Karpas-422 (cell line): ENCODE data around the gene GHRL. TPM values are rescaled to one million over a fixed set of nuclear protein-coding genes. Genes with fewer than 3 reads are reported as not detected.
"Not testable (repeated sequence)": the region's sequence is repeated elsewhere in the genome, so short reads cannot be mapped to it uniquely, and the experiment has no call there.

Experiments
- DNase-seq: peaks from one replicate; pipeline ENCODE4 v3.0.0-alpha.2; 2015
- H2AFZ ChIP-seq: fragments of 200-600 bp; sonication (generic); 2 replicates; pipeline ENCODE4 v1.6.1; 2014; ENCODE audit warnings: antibody characterized with exemption, low read length, mixed read lengths
- H3K27ac ChIP-seq: fragments of 200-600 bp; sonication (generic); 2 replicates; pipeline ENCODE4 v1.5.1; 2014; ENCODE audit warnings: mild to moderate bottlenecking, low read length, moderate library complexity
- H3K27me3 ChIP-seq: fragments of 200-600 bp; sonication (generic); 2 replicates; pipeline ENCODE4 v1.6.1; 2014; ENCODE audit warnings: low read length, mixed read lengths
- H3K36me3 ChIP-seq: fragments of 200-600 bp; sonication (generic); 2 replicates; pipeline ENCODE4 v1.6.1; 2014; ENCODE audit warnings: low read length, mixed read lengths; ENCODE audit not compliant: insufficient read depth
- H3K4me1 ChIP-seq: fragments of 200-600 bp; sonication (generic); 2 replicates; pipeline ENCODE4 v1.6.1; 2014; ENCODE audit warnings: mild to moderate bottlenecking, low read length, mixed read lengths
- H3K4me2 ChIP-seq: fragments of 200-600 bp; sonication (generic); 2 replicates; pipeline ENCODE4 v1.6.1; 2014; ENCODE audit warnings: low read length, low read depth, mild to moderate bottlenecking; ENCODE audit not compliant: poor library complexity, severe bottlenecking
- H3K4me3 ChIP-seq: fragments of 200-600 bp; sonication (generic); 2 replicates; pipeline ENCODE4 v1.5.1; 2014; ENCODE audit warnings: mild to moderate bottlenecking, antibody characterized with exemption, low read length, mixed read lengths
- H3K79me2 ChIP-seq: fragments of 200-600 bp; sonication (generic); 2 replicates; pipeline ENCODE4 v1.6.1; 2014; ENCODE audit warnings: mild to moderate bottlenecking, low read length, mixed read lengths
- H3K9ac ChIP-seq: fragments of 200-600 bp; sonication (generic); 2 replicates; pipeline ENCODE4 v1.6.0; 2014; ENCODE audit warnings: low read length
- H3K9me2 ChIP-seq: fragments of 200-600 bp; sonication (generic), shearing (Covaris generic); replicated peaks from 2 replicates; pipeline ENCODE4 v1.6.0; 2014; ENCODE audit warnings: mild to moderate bottlenecking, low read length, moderate library complexity; ENCODE audit not compliant: insufficient read depth
- H3K9me3 ChIP-seq: fragments of 300-700, 200-600 bp; sonication (generic); 2 replicates; pipeline ENCODE4 v1.6.1; 2014; ENCODE audit warnings: low read length, mixed read lengths
- H4K20me1 ChIP-seq: fragments of 200-600 bp; sonication (generic); 2 replicates; pipeline ENCODE4 v1.6.1; 2014; ENCODE audit warnings: mild to moderate bottlenecking, antibody characterized with exemption, low read length, low read depth; ENCODE audit not compliant: insufficient read depth
- total RNA-seq: library from RNA; depleted of rRNA; stranded (reverse); fragments of >200 nt; shearing (Covaris generic); gene quantifications from 2 replicates; pipeline ENCODE4 v1.2.3, GENCODE V29; 2014; ENCODE audit warnings: low replicate concordance

The GHRL gene
- total RNA-seq, 1 experiment from 2014 or later: 1.1 TPM

- H3K4me3 ChIP-seq: no peak overlapping the region
- H3K79me2 ChIP-seq: peaks cover 78% of the 10 kb centered on the region
- no peak overlapping the region for H3K27ac ChIP-seq
- H3K36me3 ChIP-seq: peaks cover 25% of the 10 kb centered on the region
- H3K9ac ChIP-seq: no peak overlapping the region
- no peaks in the 10 kb centered on the region for H3K27me3 ChIP-seq
- H3K4me2 ChIP-seq: no peak overlapping the region
- peaks cover 18% of the 10 kb centered on the region for H3K4me1 ChIP-seq
- H3K9me2 ChIP-seq: no peaks in the 10 kb centered on the region
- no peaks in the 10 kb centered on the region for H3K9me3 ChIP-seq
- H4K20me1 ChIP-seq: peaks cover 45% of the 10 kb centered on the region
- DNase-seq: no peak
- no peak overlapping the region for H2AFZ ChIP-seq
Measured at GRCh38 chr3:10274601-10275000, 18.1 kb downstream of the GHRL start.

- Histone ChIP-seq H3K9me2 (no peaks in the 10 kb centered on the region), H3K4me3 (no peak overlapping the region), H3K9me3 (no peaks in the 10 kb centered on the region), H4K20me1 (peaks cover 46% of the 10 kb centered on the region), H3K9ac (no peak overlapping the region), H2AFZ (no peak overlapping the region), H3K27me3 (no peaks in the 10 kb centered on the region), H3K79me2 (peaks cover 86% of the 10 kb centered on the region), H3K4me1 (peaks cover 18% of the 10 kb centered on the region), H3K27ac (no peak overlapping the region), H3K36me3 (peaks cover 28% of the 10 kb centered on the region), H3K4me2 (no peak overlapping the region)
- no peak for DNase-seq
Measured at GRCh38 chr3:10273702-10274305, 18.9 kb downstream of the GHRL start.

- Histone ChIP-seq H4K20me1 (peaks cover 55% of the 10 kb centered on the region), H3K9me3 (no peaks in the 10 kb centered on the region), H2AFZ (no peak overlapping the region), H3K4me1 (peaks cover 18% of the 10 kb centered on the region), H3K9ac (no peak overlapping the region), H3K27ac (no peak overlapping the region), H3K27me3 (no peaks in the 10 kb centered on the region), H3K79me2 (peaks cover 94% of the 10 kb centered on the region), H3K4me3 (no peak overlapping the region), H3K4me2 (no peak overlapping the region), H3K36me3 (peaks cover 36% of the 10 kb centered on the region), H3K9me2 (no peaks in the 10 kb centered on the region)
- DNase-seq: no peak
Measured at GRCh38 chr3:10272977-10273376, 19.8 kb downstream of the GHRL start.

- H3K27ac ChIP-seq, DNase-seq, H2AFZ ChIP-seq, H3K9me3 ChIP-seq, H3K4me2 ChIP-seq, H3K9me2 ChIP-seq, H3K27me3 ChIP-seq, H3K9ac ChIP-seq, H3K4me3 ChIP-seq: not testable (repeated sequence)
- peaks cover 18% of the 10 kb centered on the region for H3K4me1 ChIP-seq
- peaks cover 41% of the 10 kb centered on the region for H3K36me3 ChIP-seq
- peaks cover 60% of the 10 kb centered on the region for H4K20me1 ChIP-seq
- H3K79me2 ChIP-seq: peaks cover 99% of the 10 kb centered on the region
Measured at GRCh38 chr3:10272476-10272875, 20.3 kb downstream of the GHRL start.

GRCh38 chr3:10269443-10269842 is 23.3 kb downstream of the GHRL start:
- Histone ChIP-seq H3K4me1 (peaks cover 16% of the 10 kb centered on the region), H4K20me1 (peaks cover 47% of the 10 kb centered on the region), H3K79me2 (peaks cover 99% of the 10 kb centered on the region)

GRCh38 chr3:10268930-10269329 is 23.8 kb downstream of the GHRL start:
- no peaks in the 10 kb centered on the region for H3K27me3 ChIP-seq
- H4K20me1 ChIP-seq: peaks cover 42% of the 10 kb centered on the region
- peaks cover 53% of the 10 kb centered on the region for H3K36me3 ChIP-seq
- H3K27ac ChIP-seq: no peak overlapping the region
- H3K9me2 ChIP-seq: no peaks in the 10 kb centered on the region
- H3K9ac ChIP-seq: no peak overlapping the region
- no peak overlapping the region for H3K4me2 ChIP-seq
- H3K9me3 ChIP-seq: no peaks in the 10 kb centered on the region
- peaks cover 11% of the 10 kb centered on the region for H3K4me1 ChIP-seq
- DNase-seq: no peak
- peaks cover 99% of the 10 kb centered on the region for H3K79me2 ChIP-seq
- H2AFZ ChIP-seq: no peak overlapping the region
- H3K4me3 ChIP-seq: no peak overlapping the region

More at GRCh38 chr3:10269443-10269842, 23.3 kb downstream of the GHRL start:
- H3K9me3 ChIP-seq: no peaks in the 10 kb centered on the region
- H3K36me3 ChIP-seq: peaks cover 48% of the 10 kb centered on the region
- no peaks in the 10 kb centered on the region for H3K27me3 ChIP-seq
- H3K27ac ChIP-seq: no peak overlapping the region
- no peak overlapping the region for H2AFZ ChIP-seq
- H3K4me2 ChIP-seq: no peak overlapping the region
- no peak for DNase-seq
- no peak overlapping the region for H3K4me3 ChIP-seq
- no peak overlapping the region for H3K9ac ChIP-seq
- H3K9me2 ChIP-seq: no peaks in the 10 kb centered on the region

GRCh38 chr3:10268116-10268515 is 24.6 kb downstream of the GHRL start:
- Histone ChIP-seq H3K36me3 (peaks cover 53% of the 10 kb centered on the region), H3K4me1 (peaks cover 3% of the 10 kb centered on the region; the same call in 1 of the 2 replicates)

GRCh38 chr3:10266936-10267335 is 25.8 kb downstream of the GHRL start:
- Histone ChIP-seq H3K79me2 (peaks cover 98% of the 10 kb centered on the region), H3K36me3 (peaks cover 57% of the 10 kb centered on the region), H4K20me1 (peaks cover 32% of the 10 kb centered on the region)
- not testable (repeated sequence) for H3K9ac ChIP-seq, H3K4me3 ChIP-seq, H3K4me1 ChIP-seq, H2AFZ ChIP-seq, H3K9me3 ChIP-seq, H3K9me2 ChIP-seq, H3K27ac ChIP-seq, H3K4me2 ChIP-seq, DNase-seq, H3K27me3 ChIP-seq

More at GRCh38 chr3:10268116-10268515, 24.6 kb downstream of the GHRL start:
- peaks cover 35% of the 10 kb centered on the region for H4K20me1 ChIP-seq
- H3K4me2 ChIP-seq: no peak overlapping the region
- no peak overlapping the region for H3K9ac ChIP-seq
- no peaks in the 10 kb centered on the region for H3K9me3 ChIP-seq
- peaks cover 99% of the 10 kb centered on the region for H3K79me2 ChIP-seq
- H2AFZ ChIP-seq: no peak overlapping the region
- H3K27ac ChIP-seq: no peak overlapping the region
- no peak for DNase-seq
- H3K9me2 ChIP-seq: no peaks in the 10 kb centered on the region
- no peak overlapping the region for H3K4me3 ChIP-seq
- H3K27me3 ChIP-seq: no peaks in the 10 kb centered on the region
